Aorta (tissue), 5 donors: ENCODE results near the gene BMPR1A. TPM values are rescaled to one million over a fixed set of nuclear protein-coding genes. Genes with fewer than 3 reads are reported as not detected.

Experiments
- ATAC-seq: fragments of 200-7000 bp; cut with Tn5 transposase; one replicate; pipeline ENCODE4 v1.9.1; 2022; ENCODE audit warnings: moderate library complexity; ENCODE audit not compliant: low FRiP score
- DNase-seq, 2 donors: peaks; one replicate each; pipeline ENCODE4 v3.0.0-alpha.2; 2020
- H3K27ac ChIP-seq, 2 donors: one replicate each; pipeline ENCODE4 v1.5.1; 2013; ENCODE audit warnings: low read length in 2 of 2, mild to moderate bottlenecking in 2 of 2, moderate library complexity in 2 of 2, control low read depth in 1 of 2, inconsistent platforms in 1 of 2, low read depth in 1 of 2
- H3K27me3 ChIP-seq, 2 donors: one replicate each; pipeline ENCODE4 v1.6.1; 2013; ENCODE audit warnings: control low read depth in 1 of 2, low read length in 1 of 2, mild to moderate bottlenecking in 1 of 2, moderate library complexity in 1 of 2; ENCODE audit not compliant: insufficient read depth in 2 of 2, control insufficient read depth in 1 of 2
- H3K36me3 ChIP-seq, 2 donors: one replicate each; pipeline ENCODE4 v1.6.1; 2013; ENCODE audit warnings: control low read depth in 1 of 2, low read length in 1 of 2, mild to moderate bottlenecking in 1 of 2; ENCODE audit not compliant: insufficient read depth in 2 of 2, control insufficient read depth in 1 of 2
- H3K4me1 ChIP-seq, 2 donors: one replicate each; pipeline ENCODE4 v1.6.1; 2013; ENCODE audit warnings: low read length in 2 of 2, control low read depth in 1 of 2, mild to moderate bottlenecking in 1 of 2, moderate library complexity in 1 of 2; ENCODE audit not compliant: insufficient read depth in 2 of 2, control insufficient read depth in 1 of 2
- H3K4me3 ChIP-seq, 2 donors: one replicate each; pipeline ENCODE4 v1.5.1; 2013; ENCODE audit warnings: low read length in 2 of 2, control low read depth in 1 of 2, mild to moderate bottlenecking in 1 of 2
- H3K9me3 ChIP-seq: one replicate; pipeline ENCODE4 v1.6.1; 2013; ENCODE audit warnings: mild to moderate bottlenecking, low read length; ENCODE audit not compliant: control insufficient read depth
- WGBS, 2 donors: extraction: QIAGEN DNeasy Blood & Tissue Kit; methylation state at CpG; one replicate each; pipeline ENCODE4 v1.1.7; 2013; 5-methylcytosine and 5-hydroxymethylcytosine counted together
- intact Hi-C, 2 donors: fragments of 100-400 bp; cut with DNase I; formaldehyde crosslinking; loops; one replicate each; pipeline versions ENCODE4 v1.14.2 to v1.15.0; 2022
- polyA plus RNA-seq, 2 donors: library from polyadenylated mRNA; stranded (reverse); fragments of 200-250 nt; gene quantifications; one replicate each; pipeline ENCODE4 v1.2.3, GENCODE V29; 2013
- total RNA-seq, 2 donors: library from RNA; stranded (reverse); fragmentation: NEBNext Ultra II Directional; extraction: Animal tissue kit (Norgen Biotek cat#: 25700); gene quantifications; one replicate each; pipeline ENCODE4 v1.2.1, GENCODE V29; 2021
- donor health status: healthy with polysubstance abuse.
- donor health status: Bipolar disorder and iron deficiency.
- donor health status: DM: no; HTN: no; CAD: no.
- donor health status: DM: no; HTN: no; CAD: no.
- donor health status: DM: yes; HTN: yes; CAD: no.

BMPR1A gene
- total and polyA plus RNA-seq, 4 donors, result 19.3 to 120 (median 63.2) TPM

GRCh38 chr10:86867149-86867548 is 110.7 kb downstream of the BMPR1A start:
- peak overlapping the region in 1 of 2 donors; percentile 25 for H3K27ac ChIP-seq
- no peaks in the 10 kb centered on the region for H3K36me3 ChIP-seq
- H3K27me3 ChIP-seq, result no peaks in the 10 kb centered on the region
- H3K9me3 ChIP-seq, result no peaks in the 10 kb centered on the region
- WGBS, 2 donors, result 95 to 96% methylated on average over 5 of the region's 5 CpGs
- DNase-seq (no peak), ATAC-seq (no peak)
- H3K4me3 ChIP-seq, result no peak overlapping the region
- H3K4me1 ChIP-seq, result peaks cover 3 to 9% of the 10 kb centered on the region in 2 donors
- intact Hi-C loops, result loop anchor here in 1 of 2 donors (2.0 kb wide), 1 partner anchor 108 kb away; no protein-coding TSS in a partner anchor

- WGBS, 2 donors, result 4 to 8% methylated on average over 6 of the region's 6 CpGs
- Histone ChIP-seq H3K9me3 (no peaks in the 10 kb centered on the region), H3K36me3 (no peaks in the 10 kb centered on the region), H3K27me3 (no peaks in the 10 kb centered on the region), H3K4me1 (peaks cover 3 to 8% of the 10 kb centered on the region in 2 donors), H3K27ac (peak overlapping the region; percentile 16 to 55), H3K4me3 (no peak overlapping the region)
- no peak for DNase-seq
- intact Hi-C loops, result no loop called here
- ATAC-seq, result peak; percentile 33
These were observed 111.9 kb downstream of the BMPR1A start for GRCh38 chr10:86868353-86868752.

- Histone ChIP-seq H3K4me1 (peaks cover 2 to 3% of the 10 kb centered on the region in 2 donors), H3K36me3 (no peaks in the 10 kb centered on the region), H3K27me3 (no peaks in the 10 kb centered on the region), H3K4me3 (no peak overlapping the region), H3K27ac (no peak overlapping the region), H3K9me3 (no peaks in the 10 kb centered on the region)
- DNase-seq (no peak), ATAC-seq (no peak)
- intact Hi-C loops, result no loop called here
- 86 to 90% methylated on average over 3 of the region's 3 CpGs for WGBS, 2 donors
These were observed 114.3 kb downstream of the BMPR1A start for GRCh38 chr10:86870679-86871078.

GRCh38 chr10:86871563-86872183 is 115.3 kb downstream of the BMPR1A start:
- intact Hi-C loops, result no loop called here
- Histone ChIP-seq H3K4me1 (peaks cover 0 to 3% of the 10 kb centered on the region in 2 donors), H3K27me3 (no peaks in the 10 kb centered on the region), H3K36me3 (no peaks in the 10 kb centered on the region), H3K4me3 (no peak overlapping the region), H3K9me3 (no peaks in the 10 kb centered on the region), H3K27ac (no peak overlapping the region)
- DNase-seq (no peak), ATAC-seq (no peak)
- 91 to 92% methylated on average over 5 of the region's 5 CpGs for WGBS, 2 donors

GRCh38 chr10:86872757-86873156 is 116.3 kb downstream of the BMPR1A start:
- ATAC-seq (no peak), DNase-seq (no peak)
- Histone ChIP-seq H3K36me3 (no peaks in the 10 kb centered on the region), H3K27me3 (no peaks in the 10 kb centered on the region), H3K4me1 (peaks cover 0 to 3% of the 10 kb centered on the region in 2 donors), H3K4me3 (no peak overlapping the region), H3K9me3 (no peaks in the 10 kb centered on the region), H3K27ac (no peak overlapping the region)
- intact Hi-C loops, result no loop called here
- 37 to 41% methylated on average over 4 of the region's 4 CpGs for WGBS, 2 donors

- H3K27me3 ChIP-seq, result no peaks in the 10 kb centered on the region
- 88 to 91% methylated on average over 2 of the region's 2 CpGs for whole genome bisulfite sequencing, 2 donors
- no peak for DNase-seq
- ATAC-seq, result no peak
- no peak overlapping the region for H3K4me3 ChIP-seq
- no peaks in the 10 kb centered on the region for H3K9me3 ChIP-seq
- H3K36me3 ChIP-seq, result no peaks in the 10 kb centered on the region
- H3K4me1 ChIP-seq, result no peaks in the 10 kb centered on the region
- intact Hi-C loops, result no loop called here
- no peak overlapping the region for H3K27ac ChIP-seq
These were observed 120.3 kb downstream of the BMPR1A start for GRCh38 chr10:86876748-86877147.

GRCh38 chr10:86878983-86879713 is 122.7 kb downstream of the BMPR1A start:
- no peak overlapping the region for H3K27ac ChIP-seq
- H3K4me3 ChIP-seq, result no peak overlapping the region
- H3K9me3 ChIP-seq, result no peaks in the 10 kb centered on the region
- no peaks in the 10 kb centered on the region for H3K4me1 ChIP-seq
- no peaks in the 10 kb centered on the region for H3K27me3 ChIP-seq
- intact Hi-C loops, result no loop called here
- 78 to 81% methylated on average over 3 of the region's 3 CpGs for WGBS, 2 donors
- ATAC-seq (no peak), DNase-seq (no peak)
- H3K36me3 ChIP-seq, result no peaks in the 10 kb centered on the region

GRCh38 chr10:86880971-86881370 is 124.6 kb downstream of the BMPR1A start:
- Histone ChIP-seq H3K27me3 (no peaks in the 10 kb centered on the region), H3K4me1 (no peaks in the 10 kb centered on the region), H3K9me3 (no peaks in the 10 kb centered on the region), H3K4me3 (no peak overlapping the region), H3K36me3 (no peaks in the 10 kb centered on the region), H3K27ac (no peak overlapping the region)
- ATAC-seq (no peak), DNase-seq (no peak)
- WGBS, 2 donors, result 92 to 98% methylated on average over 4 of the region's 4 CpGs
- intact Hi-C loops, result no loop called here
